ENCODE data around the gene PCOLCE2.

GRCh38 chr3:142876417-142876816, 12.5 kb downstream of the PCOLCE2 start:
- TF ChIP-seq, protein P1, sequence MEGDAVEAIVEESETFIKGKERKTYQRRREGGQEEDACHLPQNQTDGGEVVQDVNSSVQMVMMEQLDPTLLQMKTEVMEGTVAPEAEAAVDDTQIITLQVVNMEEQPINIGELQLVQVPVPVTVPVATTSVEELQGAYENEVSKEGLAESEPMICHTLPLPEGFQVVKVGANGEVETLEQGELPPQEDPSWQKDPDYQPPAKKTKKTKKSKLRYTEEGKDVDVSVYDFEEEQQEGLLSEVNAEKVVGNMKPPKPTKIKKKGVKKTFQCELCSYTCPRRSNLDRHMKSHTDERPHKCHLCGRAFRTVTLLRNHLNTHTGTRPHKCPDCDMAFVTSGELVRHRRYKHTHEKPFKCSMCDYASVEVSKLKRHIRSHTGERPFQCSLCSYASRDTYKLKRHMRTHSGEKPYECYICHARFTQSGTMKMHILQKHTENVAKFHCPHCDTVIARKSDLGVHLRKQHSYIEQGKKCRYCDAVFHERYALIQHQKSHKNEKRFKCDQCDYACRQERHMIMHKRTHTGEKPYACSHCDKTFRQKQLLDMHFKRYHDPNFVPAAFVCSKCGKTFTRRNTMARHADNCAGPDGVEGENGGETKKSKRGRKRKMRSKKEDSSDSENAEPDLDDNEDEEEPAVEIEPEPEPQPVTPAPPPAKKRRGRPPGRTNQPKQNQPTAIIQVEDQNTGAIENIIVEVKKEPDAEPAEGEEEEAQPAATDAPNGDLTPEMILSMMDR (optimal IDR thresholded peaks at IDR 0.05 in 1 of 3, IDR thresholded peaks at IDR 0.05 in 1 of 3, conservative IDR thresholded peaks at IDR 0.05 in 1 of 3; ENCODE audit: extremely low read depth in 1 of 3, insufficient read depth in 2 of 3, low read length in 3 of 3) = no peak
- no peak for TF ChIP-seq EZH2 (IDR thresholded peaks at IDR 0.05; ENCODE audit: low read length)
